GM23338 (cell line): ENCODE results near the gene TMUB2. TPM values are rescaled to one million over a fixed set of nuclear protein-coding genes. Genes with fewer than 3 reads are reported as not detected.

Experiments
- ATAC-seq: fragments of 200-7000 bp; cut with Tn5 transposase; 3 replicates; pipeline ENCODE4 v1.9.1; 2020
- DNase-seq: peaks from one replicate; pipeline ENCODE4 v3.0.0-alpha.2; 2015; ENCODE audit warnings: low spot score
- H2AFZ ChIP-seq: fragments of 200-600 bp; sonication (generic); 2 replicates; pipeline ENCODE4 v1.8.0; 2016; ENCODE audit warnings: antibody characterized with exemption, mild to moderate bottlenecking, moderate library complexity
- H3F3A ChIP-seq: fragments of 200-600 bp; sonication (generic); replicated peaks from 2 replicates; pipeline ENCODE4 v1.8.0; 2017; ENCODE audit warnings: antibody characterized with exemption, mixed run types, low read depth
- H3K27ac ChIP-seq: fragments of 200-600 bp; sonication (generic); 2 replicates; pipeline ENCODE4 v1.6.1; 2016; ENCODE audit warnings: low read depth
- H3K27me3 ChIP-seq: fragments of 200-600 bp; sonication (generic); 2 replicates; pipeline ENCODE4 v1.8.0; 2016; ENCODE audit warnings: mild to moderate bottlenecking, mixed run types, moderate library complexity; ENCODE audit not compliant: insufficient read depth
- H3K36me3 ChIP-seq: fragments of 200-600 bp; sonication (generic); 2 replicates; pipeline ENCODE4 v1.8.0; 2016; ENCODE audit warnings: mild to moderate bottlenecking; ENCODE audit not compliant: insufficient read depth
- H3K4me1 ChIP-seq: fragments of 200-600 bp; sonication (generic); 2 replicates; pipeline ENCODE4 v1.8.0; 2016; ENCODE audit warnings: mild to moderate bottlenecking, moderate library complexity; ENCODE audit not compliant: insufficient read depth
- H3K4me2 ChIP-seq: fragments of 200-600 bp; sonication (generic); 2 replicates; pipeline ENCODE4 v1.7.1; 2017; ENCODE audit warnings: mixed run types
- H3K4me3 ChIP-seq: fragments of 200-600 bp; sonication (generic); 2 replicates; pipeline ENCODE4 v1.6.1; 2016; ENCODE audit warnings: mixed run types
- H3K79me2 ChIP-seq: fragments of 200-600 bp; sonication (generic); replicated peaks from 2 replicates; pipeline ENCODE4 v1.8.0; 2017; ENCODE audit warnings: mild to moderate bottlenecking; ENCODE audit not compliant: insufficient read depth
- H3K9me2 ChIP-seq: fragments of 200-600 bp; sonication (generic); 2 replicates; pipeline ENCODE4 v1.8.0; 2017; ENCODE audit not compliant: insufficient read depth
- H4K20me1 ChIP-seq: fragments of 200-600 bp; sonication (generic); replicated peaks from 2 replicates; pipeline ENCODE4 v1.8.0; 2017; ENCODE audit warnings: mild to moderate bottlenecking; ENCODE audit not compliant: insufficient read depth
- H3K27ac Mint-ChIP-seq: 2 replicates; pipeline ENCODE4 v1.8.0; 2020; ENCODE audit warnings: inconsistent platforms, mild to moderate bottlenecking, moderate library complexity, mixed read lengths
- H3K27me3 Mint-ChIP-seq: 3 replicates; pipeline ENCODE4 v1.8.0; 2022; ENCODE audit warnings: low read depth, mild to moderate bottlenecking, moderate library complexity, mixed read lengths, inconsistent platforms; ENCODE audit not compliant: insufficient read depth, poor library complexity
- H3K36me3 Mint-ChIP-seq: 3 replicates; pipeline ENCODE4 v1.8.0; 2021; ENCODE audit warnings: low read depth, mild to moderate bottlenecking, inconsistent platforms, moderate library complexity, mixed read lengths
- H3K4me1 Mint-ChIP-seq: 3 replicates; pipeline ENCODE4 v1.8.0; 2020; ENCODE audit warnings: mild to moderate bottlenecking, inconsistent platforms, mixed read lengths
- H3K4me3 Mint-ChIP-seq: 3 replicates; pipeline ENCODE4 v1.8.0; 2021; ENCODE audit warnings: moderate library complexity, mild to moderate bottlenecking, inconsistent platforms, mixed read lengths
- H3K9me3 Mint-ChIP-seq: 3 replicates; pipeline ENCODE4 v1.8.0; 2020; ENCODE audit warnings: moderate library complexity, mild to moderate bottlenecking, inconsistent platforms, mixed read lengths
- CTCF ChIP-seq, 2 experiments: fragments of 200-600 bp in 1 of 2; sonication (generic) in 1 of 2; conservative IDR thresholded peaks; 2 replicates each; pipeline versions ENCODE4 v1.5.1 to v1.6.1; 2016 to 2017; ENCODE audit warnings: antibody characterized with exemption in 2 of 2, low read depth in 2 of 2, mild to moderate bottlenecking in 2 of 2, moderate library complexity in 1 of 2
- ETS1 ChIP-seq: IDR thresholded peaks from 2 replicates; pipeline ENCODE4 v1.6.1; 2016; ENCODE audit warnings: antibody characterized with exemption
- JUNB ChIP-seq: IDR thresholded peaks from one replicate; pipeline ENCODE4 v1.6.1; 2016; ENCODE audit warnings: antibody characterized with exemption; ENCODE audit not compliant: unreplicated experiment
- NANOG ChIP-seq: IDR thresholded peaks from 2 replicates; pipeline ENCODE4 v1.6.1; 2016; ENCODE audit warnings: antibody characterized with exemption, borderline replicate concordance
- REST ChIP-seq: IDR thresholded peaks from one replicate; pipeline ENCODE4 v1.6.1; 2018; ENCODE audit warnings: antibody characterized with exemption; ENCODE audit not compliant: unreplicated experiment
- ZNF462 ChIP-seq: fragments of 250-450 bp; sonication (Bioruptor Pico); IDR thresholded peaks from 2 replicates; pipeline ENCODE4 v1.5.0; 2020; ENCODE audit warnings: mild to moderate bottlenecking, moderate library complexity
- polyA plus RNA-seq: library from polyadenylated mRNA; unstranded; fragments of >200 nt; fragmentation: Nextera tagmentation; extraction: Ambion mirVana; gene quantifications from 2 replicates; pipeline ENCODE4 v1.2.1, GENCODE V29; 2016
- total RNA-seq: library from RNA; depleted of rRNA; stranded (reverse); fragments of >200 nt; shearing (Covaris generic); gene quantifications from 2 replicates; pipeline ENCODE4 v1.2.3, GENCODE V29; 2014

The TMUB2 gene
- total and polyA plus RNA-seq, 2 experiments from 2014 or later: 16.5 to 20.8 TPM

GRCh38 chr17:44176671-44177501 lies 9.9 kb upstream of the TMUB2 start:
- Histone ChIP-seq H2AFZ (no peak overlapping the region), H3K27me3 (no peaks in the 10 kb centered on the region), H3F3A (0 out of 2 replicates have a peak, but pooled peaks cover 5% of the 10 kb centered on the region), H4K20me1 (peaks cover 11% of the 10 kb centered on the region), H3K79me2 (no peaks in the 10 kb centered on the region), H3K9me2 (no peaks in the 10 kb centered on the region), H3K4me3 (no peak overlapping the region), H3K4me2 (no peak overlapping the region), H3K27ac (no peak overlapping the region), H3K4me1 (no peaks in the 10 kb centered on the region), H3K36me3 (peaks cover 5% of the 10 kb centered on the region; the same call in 1 of the 2 replicates)
- peaks cover 38% of the 10 kb centered on the region for H3K36me3 Mint-ChIP-seq
- no peaks in the 10 kb centered on the region; the same call in 1 of the 3 replicates for H3K4me1 Mint-ChIP-seq
- H3K9me3 Mint-ChIP-seq: peaks cover 7% of the 10 kb centered on the region
- peaks cover 6% of the 10 kb centered on the region for H3K27me3 Mint-ChIP-seq
- H3K27ac Mint-ChIP-seq: no peak overlapping the region
- DNase-seq (no peak), ATAC-seq (peak; percentile 39)
- H3K4me3 Mint-ChIP-seq: no peak overlapping the region; the same call in 2 of the 3 replicates
- TF ChIP-seq JUNB (no peak), ETS1 (no peak)

- H3K27ac ChIP-seq: no peak overlapping the region
- peaks cover 6% of the 10 kb centered on the region for H3K27me3 Mint-ChIP-seq
- H3K4me3 Mint-ChIP-seq: no peak overlapping the region
- H3K36me3 Mint-ChIP-seq: peaks cover 45% of the 10 kb centered on the region
- H3K36me3 ChIP-seq: peaks cover 9% of the 10 kb centered on the region; the same call in 1 of the 2 replicates
- no peaks in the 10 kb centered on the region for H3K4me1 Mint-ChIP-seq
- DNase-seq (no peak), ATAC-seq (no peak)
- H4K20me1 ChIP-seq: peaks cover 14% of the 10 kb centered on the region
- no peak overlapping the region for H3K27ac Mint-ChIP-seq
- no peak overlapping the region for H3K4me2 ChIP-seq
- no peaks in the 10 kb centered on the region for H3K4me1 ChIP-seq
- no peak overlapping the region for H3K4me3 ChIP-seq
- H2AFZ ChIP-seq: no peak overlapping the region
- peaks cover 8% of the 10 kb centered on the region for H3K9me3 Mint-ChIP-seq
- no peaks in the 10 kb centered on the region for H3K9me2 ChIP-seq
- H3F3A ChIP-seq: no peaks in the 10 kb centered on the region
- no peaks in the 10 kb centered on the region for H3K27me3 ChIP-seq
- 0 out of 2 replicates have a peak, but pooled peaks cover 5% of the 10 kb centered on the region for H3K79me2 ChIP-seq
- TF ChIP-seq CTCF (conservative IDR thresholded peaks at IDR 0.05; ENCODE audit: low read depth in 2 of 2): no peak
- TF ChIP-seq NANOG: no peak
- TF ChIP-seq ZNF462: no peak
- no peak for TF ChIP-seq REST
These were observed 9.1 kb upstream of the TMUB2 start for GRCh38 chr17:44177640-44178039.
